Stimulated activated CD8-positive, alpha-beta memory T cell treated with anti-CD3 and anti-CD28 coated beads, Interleukin-12 subunit alpha, Interleukin-12 subunit beta, amount 100 ng/mL, for 24 hours (primary cell): Measurements from ENCODE around the gene ZNF823.
"Not testable (repeated sequence)": the region's sequence is repeated elsewhere in the genome, so short reads cannot be mapped to it uniquely, and the experiment has no call there.

Experiments
- DNase-seq: peaks from one replicate; pipeline ENCODE4 v3.0.0-alpha.2; 2020; ENCODE audit errors: extremely low read depth

ZNF823 gene

DNA sequence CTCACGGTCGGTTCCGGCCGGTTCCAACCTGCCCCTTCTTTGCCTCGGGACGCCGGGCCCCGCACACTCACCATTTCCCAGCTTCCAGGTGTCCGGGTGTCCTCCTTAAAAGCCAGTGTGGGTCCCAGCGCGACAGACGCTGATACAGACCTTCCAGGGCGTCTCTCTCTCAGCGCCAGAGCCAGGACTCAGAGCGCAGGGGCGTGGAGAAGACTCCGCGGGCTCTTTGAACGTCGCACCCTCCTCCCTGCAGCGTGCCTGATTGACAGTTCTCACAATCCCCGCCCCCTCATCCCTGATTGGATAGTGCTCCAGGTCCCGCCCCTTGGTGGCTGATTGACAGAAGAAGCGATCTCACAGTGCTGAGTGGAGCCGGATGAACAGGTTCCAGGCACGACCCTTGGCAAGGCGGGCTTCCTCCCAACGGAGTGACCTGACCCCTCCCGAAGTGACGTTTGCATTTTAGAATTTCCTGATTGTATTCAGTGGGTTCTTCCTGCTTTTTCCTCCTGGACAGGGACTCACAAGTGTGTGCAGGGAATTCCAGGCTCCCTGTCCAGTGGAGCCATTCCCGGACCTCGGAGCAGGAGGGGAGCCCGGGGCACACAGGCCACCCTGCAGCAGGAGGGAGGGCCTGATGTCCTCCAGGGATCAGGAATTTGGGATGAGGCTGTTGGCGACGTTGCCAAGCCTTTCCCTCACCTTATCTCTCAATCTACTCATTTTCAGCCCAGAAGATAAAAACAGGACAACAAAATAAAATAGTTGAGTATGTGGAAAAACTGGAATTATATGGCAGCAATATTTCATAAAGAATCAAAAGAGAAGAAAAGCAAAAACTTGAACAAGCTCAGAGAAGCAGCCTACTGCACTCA is at the start of gene ZNF823:
Gene ZNF823, minus strand, starts transcription at position 201 of the 875 bp plus-strand sequence. Its CDS starts 127 bp downstream, at position 74.
- DNase-seq = peak; percentile 92

DNA sequence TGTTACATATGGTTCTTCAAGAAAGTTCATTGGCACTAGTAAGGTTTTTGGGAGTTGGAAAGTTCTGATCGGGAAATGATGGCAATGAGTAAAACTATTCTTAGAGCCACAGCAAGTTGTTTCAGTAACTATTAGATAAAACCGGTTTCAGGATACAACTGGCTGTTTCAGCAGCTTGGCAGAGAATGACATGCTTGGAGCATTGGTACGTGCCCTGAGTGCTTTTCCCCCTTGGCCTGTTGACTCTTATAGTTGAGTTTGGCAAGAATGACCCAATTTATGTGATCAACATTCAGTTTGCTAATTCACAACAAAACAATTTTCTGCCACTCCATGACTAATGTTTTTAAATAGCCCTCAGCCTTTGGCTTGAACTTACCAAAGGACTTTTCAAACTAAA is 48.8 kb upstream of the ZNF823 start:
- no peak for DNase-seq

DNA sequence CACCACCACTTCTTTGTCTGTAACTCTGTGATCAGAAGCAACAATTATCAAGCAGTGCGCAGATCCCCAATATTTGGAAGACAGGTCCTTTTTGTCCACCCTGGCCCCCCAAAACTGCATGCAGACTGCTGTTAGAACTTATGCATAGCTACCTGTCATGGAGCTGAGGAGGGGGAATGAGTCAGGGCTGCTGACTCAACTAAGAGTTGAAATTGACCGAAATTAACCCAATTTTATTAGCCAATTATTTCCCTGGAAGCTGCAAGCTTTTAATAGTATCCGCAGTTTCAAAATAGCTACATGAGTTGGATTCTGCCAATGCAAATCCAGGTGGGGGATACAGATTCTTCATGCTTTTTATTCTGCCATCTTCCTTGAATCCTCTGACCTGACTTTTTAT is 45.6 kb upstream of the ZNF823 start:
- no peak for DNase-seq

DNA sequence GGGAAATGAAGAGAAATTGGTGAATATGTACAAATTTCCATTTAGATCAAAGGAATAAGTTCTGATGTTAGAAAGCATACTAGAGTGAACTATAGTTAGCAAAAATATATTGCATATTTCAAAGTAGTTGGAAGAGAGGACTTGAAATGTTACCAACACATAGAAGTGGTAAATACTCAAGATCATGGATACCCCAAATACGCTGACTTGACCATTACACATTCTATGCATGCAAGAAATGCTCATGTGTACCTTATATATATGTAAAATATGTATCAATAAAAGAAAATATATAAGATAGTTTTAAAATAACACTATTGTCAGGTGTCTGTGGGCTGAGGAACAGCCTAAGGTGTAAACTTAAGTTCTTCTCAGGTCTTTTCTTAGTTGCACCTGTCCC is 45.0 kb upstream of the ZNF823 start:
- DNase-seq = no peak

DNA sequence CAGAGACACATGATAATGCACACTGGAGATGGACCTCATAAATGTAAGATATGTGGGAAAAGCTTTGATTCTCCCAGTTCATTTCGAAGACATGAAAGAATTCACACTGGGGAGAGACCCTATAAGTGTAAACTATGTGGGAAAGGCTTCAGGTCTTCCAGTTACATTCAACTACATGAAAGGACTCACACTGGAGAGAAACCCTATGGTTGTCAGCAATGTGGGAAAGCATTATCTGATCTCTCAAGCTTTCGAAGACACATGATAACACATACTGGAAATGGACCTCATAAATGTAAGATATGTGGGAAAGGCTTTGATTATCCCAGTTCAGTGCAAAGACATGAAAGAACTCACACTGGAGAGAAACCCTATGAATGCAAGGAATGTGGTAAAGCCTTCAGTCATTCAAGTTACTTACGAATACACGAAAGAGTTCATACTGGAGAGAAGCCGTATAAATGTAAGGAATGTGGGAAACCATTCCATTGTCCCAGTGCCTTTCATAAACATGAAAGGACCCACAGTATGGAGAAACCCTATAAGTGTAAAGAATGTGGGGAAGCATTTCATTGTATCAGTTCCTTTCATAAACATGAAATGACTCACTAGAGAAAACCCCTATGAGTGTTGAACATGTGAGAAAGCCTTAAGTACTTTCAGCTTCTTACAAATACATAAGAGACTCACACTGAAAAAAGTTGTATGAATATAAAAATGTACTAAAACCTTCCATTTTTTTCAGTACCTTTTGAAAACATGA is 42.7 kb upstream of the ZNF823 start:
- DNase-seq = no peak

DNA sequence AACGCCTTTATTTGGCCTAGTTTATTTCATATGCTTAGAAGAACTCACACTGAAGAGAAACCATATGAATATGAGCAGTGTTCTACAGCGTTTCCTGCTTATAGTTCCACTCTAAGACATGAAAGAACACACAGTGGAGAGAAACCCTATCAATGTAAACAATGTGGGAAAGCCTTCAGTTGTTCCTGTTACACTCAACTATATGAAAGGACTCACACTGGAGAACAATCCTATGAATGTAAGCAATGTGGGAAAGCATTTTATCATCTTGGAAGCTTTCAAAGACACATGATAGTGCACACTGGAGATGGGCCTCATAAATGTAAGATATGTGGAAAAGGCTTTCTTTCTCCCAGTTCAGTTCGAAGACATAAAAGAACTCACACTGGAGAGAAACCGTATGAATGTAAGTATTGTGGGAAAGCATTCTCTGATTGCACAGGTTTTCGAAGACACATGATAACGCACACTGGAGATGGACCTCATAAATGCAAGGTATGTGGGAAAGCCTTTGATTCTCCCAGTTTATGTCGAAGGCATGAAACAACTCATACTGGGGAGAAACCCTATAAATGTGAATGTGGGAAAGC is 41.8 kb upstream of the ZNF823 start:
- no peak for DNase-seq

DNA sequence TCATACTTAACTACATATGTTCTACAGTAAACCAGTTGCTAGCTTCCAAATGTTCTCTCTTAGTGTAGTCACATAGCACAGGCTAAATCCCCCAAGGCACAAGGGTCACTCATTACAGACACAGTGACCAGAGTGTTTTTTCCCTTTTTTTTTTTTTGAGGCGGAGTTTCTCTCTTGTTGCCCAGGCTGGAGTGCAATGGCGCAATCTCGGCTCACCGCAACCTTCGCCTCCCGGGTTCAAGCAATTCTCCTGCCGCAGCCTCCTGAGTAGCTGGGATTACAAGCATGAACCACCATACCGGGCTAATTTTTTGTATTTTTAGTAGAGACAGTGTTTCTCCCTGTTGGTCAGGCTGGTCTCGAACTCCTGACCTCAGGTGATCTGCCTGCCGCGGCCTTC is 37.9 kb upstream of the ZNF823 start:
- DNase-seq = not testable (repeated sequence)

DNA sequence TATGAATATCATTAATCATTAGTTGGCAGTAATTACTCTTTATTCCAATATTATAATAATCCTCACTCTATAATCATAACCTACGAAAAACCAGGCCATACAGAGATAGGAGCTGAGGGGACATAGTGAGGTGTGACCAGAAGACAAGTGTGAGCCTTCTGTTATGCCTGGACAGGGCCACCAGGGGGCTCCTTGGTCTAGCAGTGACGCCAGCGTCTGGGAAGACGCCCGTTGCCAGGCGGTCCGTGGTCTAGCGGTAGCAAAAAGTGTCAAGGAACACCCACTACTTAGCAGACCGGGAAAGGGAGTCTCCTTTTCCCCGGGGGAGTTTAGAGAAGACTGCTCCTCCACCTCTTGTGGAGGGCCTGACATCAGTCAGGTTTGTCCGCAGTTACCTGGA is 32.8 kb upstream of the ZNF823 start:
- DNase-seq = not testable (repeated sequence)

DNA sequence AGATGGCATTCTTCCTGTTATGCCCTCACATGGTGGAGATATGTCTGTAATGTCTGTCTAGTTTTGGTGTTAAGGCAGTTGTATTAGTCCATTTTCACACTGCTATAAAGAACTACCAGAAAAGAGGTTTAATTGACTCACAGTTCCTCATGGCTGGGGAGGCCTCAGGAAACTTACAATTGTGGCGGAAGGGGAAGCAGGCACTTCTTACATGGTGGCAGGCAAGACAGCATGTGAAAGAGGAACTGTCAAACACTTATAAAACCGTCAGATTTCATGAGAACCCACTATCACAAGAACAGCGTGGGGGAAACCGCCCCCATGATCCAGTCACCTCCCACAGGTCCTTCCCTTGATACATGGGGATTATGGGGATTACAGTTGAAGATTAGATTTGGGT is 31.2 kb upstream of the ZNF823 start:
- DNase-seq = no peak

DNA sequence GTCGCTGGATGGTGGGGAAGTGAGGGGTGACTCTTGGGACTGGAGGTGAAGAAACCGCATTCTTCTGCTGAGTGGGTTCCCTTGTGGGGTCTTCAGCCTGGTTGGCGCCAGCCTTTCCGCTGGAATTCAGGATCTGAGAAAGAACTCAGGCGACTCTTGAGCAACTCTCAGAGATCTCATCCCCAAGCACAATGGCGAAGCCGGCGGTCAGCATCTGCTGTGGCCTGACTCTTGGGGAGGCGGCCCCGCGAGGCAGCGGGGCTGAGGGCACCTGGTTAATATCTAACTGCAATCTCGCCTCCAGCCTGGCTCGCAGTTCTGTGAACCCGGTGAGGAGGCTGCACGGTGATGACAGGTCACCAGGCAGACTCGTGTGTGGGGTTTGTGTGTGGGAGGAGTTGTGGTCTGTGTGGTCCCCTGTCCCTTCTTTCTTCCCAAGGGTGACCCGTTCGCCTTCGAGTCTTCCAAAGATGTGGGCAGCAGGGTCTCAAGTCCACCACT is 28.9 kb upstream of the ZNF823 start:
- DNase-seq = no peak

DNA sequence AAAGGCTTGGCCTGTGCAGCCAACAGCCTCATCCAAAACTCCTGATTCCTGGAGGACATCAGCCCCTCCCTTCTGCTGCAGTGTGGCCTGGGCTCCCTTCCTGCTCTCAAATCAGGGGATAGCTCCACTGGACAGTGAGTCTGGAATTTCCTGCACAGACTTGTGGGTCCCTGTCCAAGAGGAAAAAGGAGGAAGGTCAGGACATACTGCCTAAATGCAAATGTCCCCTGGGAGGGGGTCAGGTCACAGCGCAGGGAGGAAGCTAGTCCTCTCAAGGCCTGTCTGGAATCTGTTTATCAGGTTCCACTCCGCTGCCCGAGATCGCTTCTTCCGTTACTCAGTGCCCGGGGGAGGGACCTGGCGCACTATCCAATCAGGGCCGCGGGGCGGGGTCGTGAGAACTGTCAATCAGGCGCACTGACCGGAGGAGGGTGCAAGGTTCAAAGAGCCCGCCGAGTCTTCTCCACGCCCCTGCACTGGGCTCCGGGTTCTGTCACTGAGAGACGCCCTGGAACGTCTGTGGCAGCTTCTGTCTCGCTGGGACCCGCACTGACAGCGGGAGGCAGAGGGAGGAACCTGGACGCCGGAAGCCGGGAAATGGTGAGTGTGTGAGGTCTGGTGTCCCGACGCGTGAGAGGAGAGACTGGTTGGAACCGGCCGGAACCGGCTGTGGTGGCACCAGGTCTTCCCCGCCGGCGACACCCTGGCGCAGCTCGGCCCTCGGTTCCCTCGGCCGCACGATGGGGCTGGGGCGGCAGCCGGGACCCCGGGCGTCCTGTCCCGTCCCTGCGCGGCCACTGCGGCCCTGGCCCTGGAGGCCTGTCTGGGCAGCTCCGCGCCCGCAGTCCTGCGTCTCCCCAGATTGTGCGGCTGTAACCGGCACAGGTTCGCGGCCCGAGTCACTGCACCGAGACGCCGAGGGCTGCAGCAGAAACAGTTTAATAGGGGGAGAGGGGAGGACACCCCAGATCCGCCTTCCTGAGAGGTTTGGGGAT is 28.1 kb upstream of the ZNF823 start, which contains the start of gene ZNF441:
Gene ZNF441, plus strand, starts transcription at position 404 of the 995 bp plus-strand sequence. Its CDS starts 194 bp downstream, at position 598.
- peak; percentile 92 for DNase-seq

DNA sequence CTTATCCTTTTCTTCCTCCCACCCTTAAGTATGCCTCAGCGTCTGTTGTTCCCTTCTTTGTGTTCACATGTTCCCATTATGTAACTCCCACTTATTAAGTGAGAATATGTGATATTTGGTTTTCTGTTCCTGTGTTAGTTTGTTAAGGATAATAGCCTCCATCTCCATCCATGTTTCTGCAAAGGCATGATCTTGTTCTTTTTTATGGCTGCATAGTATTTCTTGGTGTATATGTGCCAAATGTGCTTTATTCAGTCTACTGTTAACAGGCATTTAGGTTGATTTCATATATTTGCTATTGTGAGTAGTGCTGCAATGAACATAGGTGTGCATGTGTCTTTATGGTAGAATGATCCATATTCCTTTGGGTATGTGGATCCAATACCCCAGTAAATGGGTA is 24.9 kb upstream of the ZNF823 start:
- DNase-seq = no peak

DNA sequence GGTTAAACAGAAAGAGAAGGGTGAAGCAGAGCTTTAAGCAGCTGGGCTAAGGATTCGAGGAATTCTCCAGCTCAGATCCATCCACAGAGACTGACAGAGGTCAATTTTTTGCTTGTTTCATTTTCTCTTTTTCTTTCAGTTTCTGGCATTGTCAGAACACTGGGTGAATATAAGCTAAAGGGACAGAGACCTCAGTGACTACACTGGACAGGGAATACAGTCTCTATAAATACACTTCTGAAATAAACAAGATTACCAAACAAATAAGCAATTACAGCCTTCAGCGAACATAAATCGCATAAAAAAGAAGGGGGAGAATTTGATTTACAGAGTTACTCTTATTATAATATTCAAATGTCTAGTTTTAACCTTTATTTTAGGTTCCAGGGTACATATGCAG is 24.4 kb upstream of the ZNF823 start:
- no peak for DNase-seq

DNA sequence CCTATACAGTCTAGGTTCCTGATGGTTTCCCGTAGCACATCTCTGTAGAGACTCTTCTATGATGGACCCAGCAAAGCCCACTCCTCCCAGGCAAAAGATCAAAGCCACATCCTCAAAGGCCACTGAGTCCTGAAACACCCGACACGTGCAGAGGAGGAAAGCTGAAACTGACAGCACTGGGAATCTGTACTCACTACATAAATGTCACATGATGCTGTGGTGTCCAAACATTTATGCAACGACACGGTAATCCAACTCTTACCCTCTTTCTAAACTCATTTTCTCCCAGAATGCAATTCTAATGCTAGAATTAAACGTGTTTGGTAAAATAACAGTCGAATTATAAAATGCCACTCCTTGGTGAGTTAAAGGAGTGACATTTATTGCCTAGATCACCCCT is 21.1 kb upstream of the ZNF823 start:
- DNase-seq = no peak

DNA sequence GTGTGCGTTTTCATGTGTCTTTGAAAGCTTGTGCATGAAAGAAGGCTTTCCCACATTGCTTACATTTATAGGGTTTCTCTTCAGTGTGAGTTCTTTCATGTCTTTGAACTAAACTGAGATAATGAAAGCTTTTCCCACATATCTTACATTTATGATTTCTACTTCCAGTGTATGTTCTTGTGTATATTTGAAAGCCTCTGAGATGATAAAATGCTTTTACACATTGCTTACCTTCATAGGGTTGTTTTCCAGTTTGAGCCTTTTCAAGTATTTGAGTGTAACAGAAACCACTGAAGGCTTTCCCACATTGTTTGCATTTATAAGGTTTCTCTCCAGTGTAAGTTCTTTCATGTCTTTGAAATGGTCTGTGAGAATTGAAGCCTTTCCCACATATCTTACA is 18.2 kb upstream of the ZNF823 start:
- no peak for DNase-seq

DNA sequence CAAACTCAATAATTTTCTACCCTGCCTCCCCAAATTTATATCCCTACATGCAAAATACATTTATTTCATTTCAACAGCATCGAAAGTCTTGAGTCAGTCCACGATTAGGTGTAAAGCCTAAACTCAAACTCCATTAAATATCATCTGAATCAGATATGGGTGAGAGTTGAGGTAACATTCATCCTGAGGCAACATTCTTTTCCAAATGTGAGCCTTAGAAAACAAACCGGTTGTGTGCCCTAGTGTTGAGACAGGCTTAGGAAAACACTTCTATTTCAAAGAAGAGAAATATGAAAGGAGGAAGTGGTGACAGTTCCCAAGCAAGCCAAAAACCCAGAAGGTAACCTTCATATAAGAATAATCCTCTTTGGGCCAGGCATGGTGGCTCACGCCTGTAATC is 15.9 kb upstream of the ZNF823 start:
- no peak for DNase-seq

DNA sequence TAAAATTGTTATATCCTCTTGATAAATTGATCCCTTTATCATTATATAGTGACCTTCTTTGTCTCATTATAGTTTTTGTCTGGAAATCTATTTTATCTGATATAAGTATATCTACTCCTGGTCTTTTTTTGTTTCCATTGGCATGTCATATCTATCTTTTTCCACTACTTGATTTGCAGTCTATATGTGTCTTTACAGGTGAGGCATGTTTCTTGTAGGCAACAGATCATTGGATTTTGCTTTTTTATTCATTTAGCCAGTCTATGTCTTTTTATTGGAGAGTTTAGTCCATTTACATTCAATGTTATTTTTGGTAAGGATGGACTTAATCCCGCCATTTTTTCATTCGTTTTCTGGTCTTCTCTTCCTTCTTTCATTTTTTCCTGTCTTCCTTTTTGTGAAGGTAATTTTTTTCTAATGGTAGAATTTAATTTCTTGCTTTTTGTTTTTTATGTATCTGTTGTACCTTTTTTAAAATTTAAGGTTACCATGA is 13.5 kb upstream of the ZNF823 start:
- DNase-seq = no peak

DNA sequence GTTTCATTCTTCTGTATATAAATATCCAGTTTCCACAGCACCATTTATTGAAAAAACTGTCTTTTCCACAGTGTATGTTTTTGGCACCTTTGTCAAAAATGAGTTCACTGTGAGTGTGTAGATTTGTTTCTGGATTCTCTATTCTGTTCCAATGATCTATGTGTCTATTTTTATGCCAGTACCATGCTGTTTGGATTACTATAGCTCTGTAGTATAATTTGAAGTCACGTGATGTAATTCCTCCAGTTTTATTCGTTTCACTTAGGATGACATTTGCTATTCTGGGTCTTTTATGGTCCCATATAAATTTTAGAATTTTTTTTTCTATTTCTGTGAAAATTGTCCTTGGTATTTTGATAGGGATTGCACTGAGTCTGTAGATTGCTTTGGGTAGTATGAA is 11.0 kb upstream of the ZNF823 start:
- no peak for DNase-seq

DNA sequence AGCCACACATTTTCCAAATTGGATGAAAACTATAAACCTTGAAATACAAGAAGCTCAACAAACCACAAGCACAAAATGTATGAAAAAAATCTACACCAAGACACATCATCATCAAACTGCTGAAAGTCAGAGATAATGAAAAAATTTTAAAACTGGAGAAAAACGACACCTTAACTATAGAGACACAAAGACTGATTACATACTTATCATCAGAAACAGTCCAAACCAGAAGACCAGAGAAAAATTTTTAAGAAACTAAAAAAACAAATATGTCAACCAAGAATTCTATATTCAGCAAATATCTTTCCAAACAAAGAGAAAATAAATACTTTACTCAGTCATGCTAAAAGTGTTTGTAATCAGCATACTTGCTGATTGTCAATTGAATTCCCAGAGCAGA is 8.5 kb upstream of the ZNF823 start:
- no peak for DNase-seq

DNA sequence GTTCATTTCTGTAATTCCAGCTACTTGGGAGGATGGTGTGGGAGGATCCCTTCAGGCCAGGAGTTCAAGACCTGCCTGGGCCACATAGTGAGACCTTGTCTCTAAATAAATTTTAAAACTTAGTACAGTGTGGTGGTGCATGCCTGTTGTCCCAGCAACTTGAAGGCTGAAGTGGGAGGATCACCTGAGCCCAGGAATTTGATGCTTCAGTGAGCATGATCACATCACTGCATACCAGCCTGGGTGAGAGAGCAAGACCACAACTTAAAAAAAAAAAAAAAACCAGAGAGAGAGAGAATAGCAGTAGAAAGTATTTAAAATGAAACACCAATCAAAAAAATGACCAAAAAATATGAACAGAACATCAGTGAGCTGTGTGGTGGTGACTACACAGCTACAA is 7.1 kb upstream of the ZNF823 start:
- DNase-seq = no peak
